ENCODE results near the gene EVC2. TPM values are rescaled to one million over a fixed set of nuclear protein-coding genes. Genes with fewer than 3 reads are reported as not detected.

EVC2 gene
- total and polyA plus RNA-seq, 10 of the 15 experiments (the other 5 are each of a cell fraction or from before 2014, with no cell fraction given) = 0.34 to 10.4 (median 5.6) TPM

GRCh38 chr4:5749568-5749967 is 41.2 kb upstream of the EVC2 start (continued):
- TF ChIP-seq ZNF687 (IDR thresholded peaks at IDR 0.05) (no peak), MYB (IDR thresholded peaks at IDR 0.05; ENCODE audit: borderline replicate concordance, low read depth, low read length) (no peak), ZNF274 (IDR thresholded peaks at IDR 0.05; ENCODE audit: insufficient read depth, insufficient read length) (no peak)

- ChIA-PET SMC1A (ENCODE audit: uncharacterized antibody, unreplicated experiment) (interaction anchor here (1.5 kb wide), 1 partner anchor 11 kb away, joined by 6 read pairs; no protein-coding TSS in a partner anchor), CTCF (interaction anchor here (0.6 kb wide), 1 partner anchor 12 kb away, joined by 3 read pairs; no protein-coding TSS in a partner anchor), RAD21 (ENCODE audit: unreplicated experiment) (no interaction called here), POLR2A (no interaction called here)
- H3K27ac ChIP-seq (ENCODE audit: control insufficient read depth, insufficient read depth) = no peak overlapping the region
- in situ Hi-C loops (cut with MboI) = no loop called here
- H2AFZ ChIP-seq (ENCODE audit: control insufficient read depth, low read depth, low read length) = no peak overlapping the region
- peaks cover 0 to 1% of the 10 kb centered on the region in 2 experiments; a peak in 3 of 4 replicates for H3K36me3 ChIP-seq (ENCODE audit: control insufficient read depth in 2 of 2, insufficient read depth in 2 of 2, low read length in 1 of 2)
- 46% methylated on average over 11 of the region's 11 CpGs for WGBS (ENCODE audit: insufficient coverage, insufficient replicate concordance, low lambda C conversion rate, missing lambda C conversion rate)
- BruUV-seq (replicated peaks) = no TSS peak
- FAIRE-seq (no peak), ATAC-seq (no peak), DNase-seq (ENCODE audit: low read depth, low spot score) (no peak)
- no peaks in the 10 kb centered on the region for H3K4me1 ChIP-seq (ENCODE audit: control insufficient read depth, insufficient read depth, low read length)
- no peak overlapping the region for H3K4me3 ChIP-seq
- H3K9ac ChIP-seq (ENCODE audit: control insufficient read depth, insufficient read depth, low read length) = no peak overlapping the region
- no peaks in the 10 kb centered on the region for H4K20me1 ChIP-seq (ENCODE audit: control insufficient read depth, insufficient read depth)
- no peaks in the 10 kb centered on the region for H3K79me2 ChIP-seq (ENCODE audit: control insufficient read depth, insufficient read depth, low read length)
- no peaks in the 10 kb centered on the region; the same call in 2 of the 3 replicates for H3K9me3 ChIP-seq (replicated peaks; ENCODE audit: control insufficient read depth, insufficient read depth, low read length)
- no peak overlapping the region for H3K4me2 ChIP-seq (ENCODE audit: control insufficient read depth, insufficient read depth)
- intact Hi-C loops (cut with micrococcal nuclease; ENCODE audit: unreplicated experiment) = no loop called here
- no peaks in the 10 kb centered on the region for H3K27me3 ChIP-seq (replicated peaks in 1 of 2; ENCODE audit: control insufficient read depth in 2 of 2, insufficient read depth in 2 of 2, low read length in 1 of 2)
- TF ChIP-seq CHD2 (IDR thresholded peaks at IDR 0.05; ENCODE audit: borderline replicate concordance, low read depth, low read length) = no peak
- TF ChIP-seq ZNF217 (IDR thresholded peaks at IDR 0.05) = no peak
- TF ChIP-seq CBX3 (IDR thresholded peaks at IDR 0.05; ENCODE audit: borderline replicate concordance, low read depth) = no peak
- TF ChIP-seq ETV6 (conservative IDR thresholded peaks at IDR 0.05 in 1 of 2, IDR thresholded peaks at IDR 0.05 in 1 of 2; ENCODE audit: borderline replicate concordance in 1 of 2, low read depth in 1 of 2) = no peak
- no peak for TF ChIP-seq KAT2A (conservative IDR thresholded peaks at IDR 0.05; ENCODE audit: control insufficient read depth, low read depth, low read length)
- no peak for TF ChIP-seq HDAC2 (IDR thresholded peaks at IDR 0.05)
- TF ChIP-seq IRF3 (IDR thresholded peaks at IDR 0.05) = no peak
- no peak for TF ChIP-seq PKNOX1 (IDR thresholded peaks at IDR 0.05)
- TF ChIP-seq BCL11A (IDR thresholded peaks at IDR 0.05; ENCODE audit: low read depth, low read length) = no peak
- TF ChIP-seq TAF1 (IDR thresholded peaks at IDR 0.05; ENCODE audit: borderline replicate concordance, low read depth, low read length) = no peak
- TF ChIP-seq JUNB (IDR thresholded peaks at IDR 0.05) = no peak
Observed at GRCh38 chr4:5747738-5748375, 39.5 kb upstream of the EVC2 start.

Data from GM12878 (cell line).